H1 (cell line): ENCODE measurements around the gene PRDM15. TPM values are rescaled to one million over a fixed set of nuclear protein-coding genes. Genes with fewer than 3 reads are reported as not detected.

Experiments used
- EP300 ChIP-seq, 2 experiments: IDR thresholded peaks; 1 replicate in 1 of 2; 2 replicates in 1 of 2; pipeline ENCODE4 v1.6.1; 2011 to 2012; ENCODE audit warnings: low read depth in 2 of 2, low read length in 2 of 2, mild to moderate bottlenecking in 2 of 2, borderline replicate concordance in 1 of 2, inconsistent platforms in 1 of 2, moderate library complexity in 1 of 2
- NRF1 ChIP-seq: IDR thresholded peaks from 2 replicates; pipeline ENCODE4 v1.6.1; 2011; ENCODE audit warnings: mild to moderate bottlenecking, low read depth, low read length, improper control_type of control experiment
- RFX5 ChIP-seq: IDR thresholded peaks from 2 replicates; pipeline ENCODE4 v1.6.1; 2011; ENCODE audit warnings: low read depth, low read length, improper control_type of control experiment, borderline replicate concordance
- SP4 ChIP-seq: IDR thresholded peaks from 2 replicates; pipeline ENCODE4 v1.6.1; 2012; ENCODE audit warnings: low read length, inconsistent platforms
- ZNF274 ChIP-seq: IDR thresholded peaks from 2 replicates; pipeline ENCODE4 v1.7.0; 2012; ENCODE audit warnings: low read length, borderline replicate concordance; ENCODE audit errors: extremely low read depth
- polyA plus RNA-seq, 7 experiments: library from polyadenylated mRNA; depleted of rRNA in 3 of 7; stranded (reverse) in 5 of 7; unstranded in 2 of 7; fragments of >200 nt in 5 of 7; fragments of 200-250 nt in 2 of 7; gene quantifications; 1 replicate in 5 of 7; 2 replicates in 1 of 7; 4 replicates in 1 of 7; pipeline versions ENCODE4 v1.2.1 to v1.2.3, GENCODE V29; 2011 to 2013; ENCODE audit warnings: missing spikeins in 2 of 7, mixed read lengths in 2 of 7
- total RNA-seq: library from RNA; stranded (reverse); fragmentation: NEBNext Ultra II Directional; extraction: Animal tissue kit (Norgen Biotek cat#: 25700); gene quantifications from 2 replicates; pipeline ENCODE4 v1.2.1, GENCODE V29; 2021
- TF ChIP-seq, protein P1 (sequence below): IDR thresholded peaks from 2 replicates; pipeline ENCODE4 v1.6.1; 2012; ENCODE audit warnings: inconsistent platforms

The PRDM15 gene
- total and polyA plus RNA-seq, 2 of the 8 experiments (the other 6 are each of a cell fraction or from before 2014, with no cell fraction given), result 9.7 to 10.5 TPM

DNA sequence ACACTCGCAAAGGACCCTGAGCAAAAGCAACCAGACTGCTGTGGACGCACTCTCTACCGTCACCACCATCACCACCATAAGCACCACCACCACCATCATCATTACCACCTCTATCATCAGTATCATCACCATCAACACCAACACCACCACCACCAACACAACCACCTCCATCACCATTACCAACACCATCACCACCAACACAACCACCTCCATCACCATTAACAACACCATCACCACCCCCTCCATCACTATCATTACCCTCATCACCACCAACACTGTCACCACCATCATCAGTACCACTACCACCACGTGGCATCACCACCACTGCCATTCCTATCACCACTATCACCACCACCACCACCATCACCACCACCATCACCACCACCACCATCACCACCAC is 73.5 kb downstream of the PRDM15 start (continued):
- TF ChIP-seq, protein P1, sequence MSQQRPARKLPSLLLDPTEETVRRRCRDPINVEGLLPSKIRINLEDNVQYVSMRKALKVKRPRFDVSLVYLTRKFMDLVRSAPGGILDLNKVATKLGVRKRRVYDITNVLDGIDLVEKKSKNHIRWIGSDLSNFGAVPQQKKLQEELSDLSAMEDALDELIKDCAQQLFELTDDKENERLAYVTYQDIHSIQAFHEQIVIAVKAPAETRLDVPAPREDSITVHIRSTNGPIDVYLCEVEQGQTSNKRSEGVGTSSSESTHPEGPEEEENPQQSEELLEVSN, result no peak
- no peak for TF ChIP-seq NRF1
- no peak for TF ChIP-seq EP300 (IDR thresholded peaks at IDR 0.05; ENCODE audit: borderline replicate concordance in 1 of 2, low read depth in 2 of 2, low read length in 2 of 2)
- no peak for TF ChIP-seq ZNF274
- TF ChIP-seq SP4, result no peak
- no peak for TF ChIP-seq RFX5
